Ureter (tissue), 1 donor: ENCODE measurements around the gene DEXI. TPM values are rescaled to one million over a fixed set of nuclear protein-coding genes. Genes with fewer than 3 reads are reported as not detected.
"Not testable (repeated sequence)": the region's sequence is repeated elsewhere in the genome, so short reads cannot be mapped to it uniquely, and the experiment has no call there.

Experiments used
- DNase-seq: peaks from one replicate; pipeline ENCODE4 v3.0.0-alpha.2; 2020; ENCODE audit warnings: low spot score
- total RNA-seq: library from RNA; stranded (reverse); gene quantifications from one replicate; pipeline ENCODE4 v1.2.4, GENCODE V29; 2023
- donor health status: DM: yes; HTN: yes; CAD: no.

The DEXI gene
- total RNA-seq, 1 donor from 2014 or later = 33.9 TPM

DNA sequence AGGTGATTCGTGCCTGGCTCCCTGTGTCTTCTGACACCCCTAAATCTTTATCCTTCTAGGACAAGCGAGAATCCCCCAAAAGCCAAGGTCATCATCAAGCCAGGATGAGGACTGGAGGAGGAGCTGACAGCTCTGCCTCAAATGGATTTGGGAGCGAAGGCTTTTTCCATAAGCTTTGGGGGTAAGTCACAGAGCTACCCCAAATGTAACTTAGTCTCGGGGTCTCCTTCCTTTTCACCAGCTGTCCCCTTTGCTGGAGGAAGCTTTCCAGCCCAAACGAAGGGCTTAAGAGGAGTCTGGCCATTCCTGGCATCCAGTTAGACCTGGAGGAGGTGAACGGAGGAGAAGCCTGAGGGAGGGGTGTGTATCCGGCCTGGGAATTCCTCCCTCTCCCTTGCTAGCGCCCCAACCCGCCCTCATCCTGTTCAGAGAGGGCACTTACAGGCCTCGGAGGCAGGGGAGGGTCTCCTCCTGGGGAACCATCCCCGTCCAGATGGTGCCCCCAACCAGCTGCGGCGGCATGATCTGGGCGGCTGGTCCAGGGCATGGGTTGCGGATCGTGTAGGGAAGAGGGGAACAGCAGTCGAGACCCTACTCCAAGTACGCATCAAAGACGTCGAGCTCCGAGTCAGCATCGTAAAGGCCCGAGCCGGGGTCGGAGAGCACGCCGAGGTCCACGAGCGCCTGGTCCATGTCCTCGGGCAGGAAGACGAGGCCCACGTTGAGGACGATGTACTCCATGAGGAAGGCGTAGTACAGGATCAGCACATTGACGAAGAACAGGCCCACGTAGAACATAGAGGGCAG, 938 bp downstream of the DEXI start:
- DNase-seq = no peak

DNA sequence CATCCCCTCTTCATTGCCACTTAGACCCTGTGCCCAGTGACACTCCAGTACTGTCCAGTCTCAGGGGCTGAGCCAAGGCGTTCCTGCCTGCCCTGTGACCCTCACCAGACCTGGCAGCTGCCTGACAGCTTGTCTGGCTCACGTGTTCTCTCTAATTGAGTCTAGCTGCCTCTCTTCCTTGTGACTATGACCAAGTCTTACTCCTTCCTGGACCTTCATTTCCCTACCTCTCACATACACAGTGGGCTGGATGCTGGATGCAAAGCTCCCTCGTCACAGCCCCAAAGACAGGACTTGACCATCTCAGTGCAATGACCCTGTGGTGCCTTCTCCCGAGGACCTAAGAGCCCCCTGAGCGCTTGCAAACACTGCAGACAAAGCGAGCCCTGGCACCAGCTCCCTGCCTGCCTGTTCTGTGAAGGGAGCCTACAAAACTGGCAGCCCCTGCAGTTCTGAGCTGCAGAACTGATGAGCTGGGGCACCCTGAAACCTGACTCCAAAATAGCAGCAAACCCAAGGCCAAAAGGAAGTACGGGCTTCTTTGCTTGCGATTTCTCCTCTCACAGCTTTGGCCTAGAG, 1.7 kb downstream of the DEXI start:
- DNase-seq = no peak

DNA sequence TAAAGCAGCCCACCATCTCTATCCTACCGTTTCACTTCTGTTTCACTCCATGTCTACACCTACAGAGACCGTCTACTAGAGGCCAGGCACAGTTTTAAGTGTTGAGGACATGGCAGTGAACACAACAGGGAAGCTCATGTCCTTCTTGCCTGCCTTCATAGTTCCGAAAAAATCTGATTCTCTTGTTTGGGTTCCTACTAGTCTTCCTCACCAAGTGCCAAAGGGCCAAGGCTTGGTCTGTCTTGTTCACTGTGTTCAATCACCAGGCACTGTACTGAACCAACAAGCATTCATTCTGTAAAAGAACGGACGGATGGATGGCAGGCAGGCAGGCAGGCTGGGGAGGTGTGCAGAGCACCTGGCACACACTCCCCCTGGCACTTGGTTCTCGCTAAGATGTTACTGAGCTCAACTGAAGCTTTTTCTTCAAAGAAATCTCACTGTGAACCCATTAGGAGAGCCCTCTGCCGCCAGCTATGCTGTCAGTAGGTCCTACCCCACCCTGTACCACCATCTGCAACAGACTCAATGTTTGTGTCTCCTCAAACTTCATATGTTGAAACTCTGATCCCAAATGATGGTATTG, 2.5 kb downstream of the DEXI start:
- DNase-seq = no peak

DNA sequence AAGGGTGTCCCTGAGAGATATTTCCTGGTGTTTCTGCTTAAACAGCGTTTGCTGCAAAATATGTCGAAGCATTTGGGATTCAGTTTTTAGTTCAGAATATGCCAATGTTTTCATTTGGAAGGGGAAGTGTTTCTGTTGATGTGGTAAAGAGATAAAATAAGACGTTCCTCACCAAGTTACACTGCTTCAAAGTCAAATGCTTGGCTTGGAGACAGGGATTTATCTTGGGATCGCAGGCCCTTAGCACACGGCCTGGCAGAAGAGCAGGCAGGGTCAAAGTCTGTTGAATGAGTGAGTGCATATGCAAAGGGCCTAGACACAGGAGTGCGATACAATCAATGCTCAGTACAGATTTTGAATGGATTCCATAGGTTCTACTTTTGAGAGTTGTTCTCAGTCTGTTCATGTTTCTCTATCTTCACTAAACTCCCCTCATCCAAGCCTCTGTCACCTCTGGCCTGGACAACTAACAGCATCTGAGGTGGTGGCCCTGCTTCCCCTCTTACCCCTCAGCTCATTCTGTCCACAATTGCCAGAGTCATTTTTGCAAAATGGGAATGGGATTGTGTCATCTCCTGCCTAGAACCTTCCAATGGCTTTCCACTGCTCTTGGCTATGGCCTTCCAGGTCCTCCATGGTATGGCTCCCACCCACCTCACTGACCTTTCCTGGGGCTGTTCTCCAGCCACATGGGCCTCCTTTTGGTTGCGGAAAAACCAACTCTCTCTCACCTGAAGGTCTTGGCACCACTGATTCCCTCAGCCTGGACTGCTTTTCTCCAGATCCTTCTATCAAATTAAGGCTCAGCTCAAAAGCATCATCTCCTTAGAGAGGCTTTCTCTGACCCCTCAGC, 3.2 kb downstream of the DEXI start:
- DNase-seq = no peak

DNA sequence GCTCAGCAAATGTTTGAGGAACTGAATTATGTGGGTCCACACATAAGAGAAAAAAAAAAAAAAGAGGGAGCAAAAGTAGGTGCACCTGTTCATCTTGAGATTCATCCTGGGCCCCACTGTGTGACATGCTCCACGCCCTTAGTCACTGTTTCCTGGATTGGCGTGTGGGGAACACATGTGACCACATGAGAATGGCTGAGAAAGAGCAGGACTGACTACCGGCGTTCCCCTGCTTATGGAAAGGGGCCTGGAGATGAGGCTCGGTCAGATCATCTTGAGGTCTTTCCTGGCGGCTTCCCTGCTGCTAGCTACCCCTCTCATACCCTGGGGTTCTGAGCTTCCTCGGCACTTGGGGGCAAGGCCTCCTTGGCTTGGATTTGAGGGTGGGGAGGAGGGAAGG, 3.9 kb downstream of the DEXI start:
- DNase-seq = no peak

DNA sequence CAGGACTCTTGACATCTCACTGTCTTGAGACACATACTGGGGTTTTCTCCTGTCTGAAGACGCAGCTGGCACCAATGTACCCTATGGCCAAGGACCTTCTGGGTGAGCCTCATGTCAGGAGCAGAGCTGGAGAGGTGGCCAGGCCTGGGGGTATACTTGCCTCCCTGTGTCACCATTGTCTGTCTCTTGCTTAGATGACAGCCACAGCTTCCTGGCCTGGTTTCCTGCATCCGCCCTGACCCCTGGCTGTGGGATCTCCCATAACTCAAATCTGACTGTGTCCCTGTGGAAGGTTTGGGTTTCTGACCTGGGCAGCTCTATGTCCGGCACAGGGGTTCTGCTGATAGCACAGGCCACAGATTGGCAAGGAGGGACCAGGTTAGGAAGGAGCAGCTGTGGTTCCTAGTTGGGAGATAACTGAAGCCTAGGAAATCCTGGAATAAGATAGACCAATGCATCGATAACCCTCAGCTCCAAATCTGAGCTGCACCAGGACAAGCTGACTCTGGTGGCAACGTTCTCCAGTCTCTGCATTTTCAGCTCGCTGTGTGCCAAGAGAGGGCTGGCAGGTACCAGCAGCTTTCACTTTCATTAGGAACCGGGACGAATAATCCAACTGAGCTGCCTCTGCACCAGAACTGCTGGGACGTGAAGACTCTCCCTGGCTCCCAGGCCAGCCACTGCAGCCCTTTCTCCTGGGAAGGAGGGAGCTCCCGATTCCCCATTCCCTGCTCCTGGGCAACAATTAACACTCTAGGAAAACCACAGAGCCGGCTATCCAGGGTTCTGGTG, 5.0 kb downstream of the DEXI start:
- DNase-seq = no peak

DNA sequence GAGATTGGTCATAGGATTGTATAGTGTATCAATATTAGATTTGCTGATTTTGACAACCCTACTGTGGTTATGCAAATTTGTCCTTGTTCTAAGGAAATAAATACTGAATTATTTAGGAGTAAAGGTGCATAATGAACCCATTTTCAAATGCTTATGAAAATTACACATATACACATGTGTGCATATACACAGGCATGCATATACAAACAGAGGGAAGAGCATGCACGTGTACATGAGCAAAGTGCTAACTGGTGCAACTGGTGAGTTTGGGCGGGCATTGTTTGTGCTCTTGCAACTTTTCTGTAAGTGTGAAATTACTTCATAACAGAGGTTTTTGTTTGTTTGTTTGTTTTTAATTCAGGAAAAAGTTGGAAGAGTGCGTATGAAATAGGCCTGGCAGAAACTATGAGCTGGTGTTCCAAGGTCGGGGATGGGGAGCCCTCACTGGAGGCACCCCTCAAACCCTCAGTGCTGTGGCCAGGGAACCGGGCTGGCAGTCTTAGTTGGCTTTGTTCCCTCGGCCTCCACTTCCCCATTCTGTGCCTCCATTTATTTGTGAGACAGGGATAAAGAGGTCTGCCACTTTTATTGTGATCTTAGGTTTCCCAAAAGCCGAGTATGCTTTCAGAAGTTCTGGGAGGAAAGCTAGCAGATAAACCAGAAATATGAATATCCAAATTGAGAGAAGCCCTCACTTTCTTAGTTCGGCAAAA, 5.8 kb downstream of the DEXI start:
- no peak for DNase-seq

DNA sequence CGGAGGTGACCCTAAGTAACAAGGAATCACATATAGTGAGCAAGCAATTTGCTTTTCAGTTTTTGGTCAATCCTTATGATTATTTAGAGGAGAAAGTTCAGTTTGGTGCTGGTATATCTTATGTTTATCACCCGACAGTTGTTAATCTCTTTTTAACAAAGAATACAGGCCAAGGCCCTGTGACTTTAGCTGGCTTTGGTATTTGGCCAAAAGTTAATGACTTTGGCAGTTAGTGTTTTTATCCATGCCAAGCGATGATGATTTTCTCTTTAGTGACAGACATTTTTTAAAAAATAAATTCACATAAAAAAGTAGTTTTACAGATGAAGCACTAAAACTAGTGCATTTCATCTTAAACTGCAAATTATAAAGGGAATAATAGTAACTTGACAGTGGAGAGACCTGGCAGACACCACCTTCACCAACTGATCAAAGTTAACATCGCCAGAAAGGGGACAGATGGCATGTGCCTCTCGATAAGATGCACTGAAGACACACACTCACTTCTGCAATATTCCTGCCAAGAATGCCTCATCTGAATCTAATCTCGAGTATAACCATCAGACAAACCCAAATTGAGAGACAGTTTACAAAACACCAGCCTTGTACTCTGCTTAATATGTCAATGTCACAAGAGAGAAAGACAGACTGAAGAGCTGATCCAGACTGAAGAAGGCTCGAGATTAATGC, 6.9 kb downstream of the DEXI start:
- DNase-seq = no peak

DNA sequence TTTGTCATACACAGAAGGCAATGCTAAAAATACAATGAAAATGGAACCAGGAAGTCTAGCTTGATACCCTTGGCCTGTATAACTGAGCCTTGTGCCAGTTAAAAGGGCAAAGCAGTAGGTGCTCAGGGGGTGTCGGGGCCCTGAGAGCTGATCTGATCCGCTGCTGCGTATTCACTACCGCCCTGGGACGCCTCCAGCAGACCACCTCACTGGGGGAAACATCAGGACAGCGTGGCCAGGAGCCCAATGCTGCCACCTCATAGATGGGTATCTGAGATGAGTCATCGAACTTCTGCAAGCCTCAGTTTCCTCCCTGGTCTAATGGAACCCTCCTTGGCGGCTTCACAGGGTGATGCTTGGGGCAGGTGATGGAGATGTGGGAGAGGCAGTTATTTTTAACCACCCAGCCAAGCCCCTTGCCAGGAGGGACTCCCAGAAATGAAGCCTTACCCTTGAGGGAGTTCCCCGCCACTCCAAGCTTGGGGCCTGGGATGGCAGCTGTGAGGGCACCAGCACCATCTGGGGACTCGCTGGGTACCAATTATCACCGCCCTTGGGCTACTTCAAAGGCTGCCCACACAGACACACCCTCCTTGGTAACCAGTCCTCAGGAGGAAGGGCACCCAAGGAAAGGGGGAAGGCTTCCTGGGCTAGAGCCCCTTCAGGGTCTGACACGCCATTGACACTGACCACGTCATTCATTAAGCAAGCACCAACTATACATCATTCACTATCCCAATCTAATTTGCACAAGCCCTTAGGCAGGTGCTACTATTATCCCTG, 7.8 kb downstream of the DEXI start:
- no peak for DNase-seq

DNA sequence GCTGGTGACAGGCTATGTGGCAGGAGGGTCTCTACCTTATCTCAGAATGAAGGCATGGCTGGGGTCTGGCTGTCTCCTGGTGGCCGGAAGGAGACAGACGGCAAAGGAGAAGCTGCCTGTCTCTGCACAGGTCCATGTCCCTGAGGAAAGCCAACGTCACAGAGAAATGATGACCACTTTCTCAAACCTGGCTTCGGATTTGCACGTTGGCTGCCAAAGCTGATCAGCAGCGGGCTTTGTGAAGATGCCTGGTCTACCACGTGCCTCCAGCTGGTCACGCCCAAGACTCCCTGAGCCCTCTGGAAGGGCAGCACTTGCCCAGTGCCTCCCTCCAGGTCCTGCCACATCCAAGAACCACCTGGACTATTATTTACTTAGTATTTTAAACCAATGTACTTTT, 8.4 kb downstream of the DEXI start:
- no peak for DNase-seq

DNA sequence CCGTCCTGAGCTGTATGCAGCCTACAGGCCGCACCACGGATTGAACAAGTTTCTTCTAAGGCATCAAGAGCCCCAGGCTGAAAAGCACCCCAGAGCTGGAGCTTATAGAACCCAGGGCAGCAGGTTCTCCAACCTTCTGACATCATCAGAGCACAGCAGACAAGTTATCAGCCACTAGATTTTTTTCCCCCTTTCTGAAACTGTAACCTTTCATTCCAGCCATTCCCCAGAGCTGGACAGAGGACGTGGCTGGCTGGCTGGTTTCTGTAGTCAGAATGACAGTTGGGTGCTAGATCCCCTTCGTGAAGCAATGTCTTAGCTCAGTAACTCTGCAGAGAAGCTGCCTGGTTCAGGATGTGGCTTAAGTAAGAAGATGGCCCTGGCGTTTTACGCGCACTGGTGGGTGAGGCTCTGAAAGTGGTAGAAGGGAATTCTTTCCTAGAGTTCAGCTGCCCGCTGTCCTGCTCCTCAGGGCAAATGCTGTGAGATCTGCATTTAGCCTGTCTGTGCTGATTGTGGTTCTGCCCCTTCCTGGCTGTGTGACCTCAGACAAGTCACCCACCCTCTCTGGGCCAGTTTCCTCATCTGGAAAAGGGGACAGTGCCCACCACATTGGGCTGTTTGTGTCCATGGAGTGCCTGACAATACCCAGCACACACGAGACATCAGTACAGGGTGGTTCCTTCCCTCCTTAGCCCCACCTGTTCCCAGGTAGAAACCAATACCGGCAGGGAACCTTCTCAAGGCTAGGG, 9.1 kb downstream of the DEXI start:
- DNase-seq = no peak

DNA sequence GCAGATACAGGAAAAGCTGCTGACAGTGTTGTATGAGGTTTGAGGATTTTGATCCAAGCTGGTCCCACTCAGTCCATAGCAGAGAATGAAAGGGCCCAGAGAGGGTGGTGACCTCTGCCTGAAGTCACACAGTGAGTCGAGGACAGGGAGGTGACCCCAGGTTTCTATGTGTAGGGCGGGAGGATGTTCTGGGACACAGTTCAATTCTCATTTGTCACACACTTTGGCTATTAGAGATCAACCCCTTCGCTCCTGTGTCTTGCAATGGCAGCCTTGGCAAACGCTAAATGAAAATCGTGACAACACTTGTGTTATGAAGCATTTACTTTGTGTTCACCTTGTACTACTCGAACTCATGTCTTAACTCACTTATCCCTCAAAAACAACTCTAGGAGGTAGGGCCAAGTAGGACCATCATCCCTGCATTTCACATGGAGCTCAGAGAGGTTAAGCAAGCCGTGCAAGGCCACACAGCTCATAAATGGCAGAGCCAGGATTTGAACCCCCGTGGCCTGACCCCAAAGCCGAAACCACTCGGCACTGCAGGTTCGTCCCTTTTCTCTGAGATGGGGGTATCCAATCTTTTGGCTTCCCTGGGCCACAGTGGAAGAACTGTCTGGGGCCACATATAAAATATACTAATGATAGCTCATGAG, 10.2 kb downstream of the DEXI start:
- no peak for DNase-seq

DNA sequence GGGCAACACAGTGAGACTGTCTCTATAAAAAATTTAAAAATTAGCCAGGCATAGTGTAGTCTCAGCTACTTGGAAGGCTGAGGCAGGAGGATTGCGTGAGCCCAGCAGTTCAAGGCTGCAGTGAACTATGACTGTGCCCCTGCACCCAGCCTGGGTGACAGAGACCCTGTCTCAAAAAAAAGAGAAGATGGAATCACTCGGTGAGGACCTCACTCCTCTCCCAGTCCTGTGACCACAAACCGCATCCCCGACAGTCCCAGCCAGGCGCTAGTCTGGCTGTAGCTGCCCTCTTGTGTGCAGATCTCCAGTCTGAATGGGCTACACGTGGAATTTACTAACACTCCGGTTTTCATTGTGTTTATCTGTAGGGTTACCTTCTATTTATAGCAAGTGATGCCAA, 11.1 kb downstream of the DEXI start:
- no peak for DNase-seq

DNA sequence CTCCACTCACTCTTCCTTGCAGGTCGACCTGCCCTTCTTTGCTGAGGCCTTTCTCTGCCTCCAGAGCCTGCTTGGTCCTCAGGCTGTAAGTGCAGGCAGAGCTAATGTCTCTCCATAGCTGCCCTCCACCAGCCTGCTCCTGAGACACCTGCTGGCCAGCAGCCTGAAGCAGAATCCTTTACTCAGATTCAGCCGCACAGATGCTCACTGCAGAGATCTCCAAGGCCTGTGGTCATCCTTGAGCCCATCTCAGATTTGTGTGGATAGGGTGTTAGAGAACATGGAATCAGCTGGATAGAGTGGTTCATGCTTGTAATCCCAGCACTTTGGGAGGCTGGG, 11.5 kb downstream of the DEXI start:
- DNase-seq = no peak

DNA sequence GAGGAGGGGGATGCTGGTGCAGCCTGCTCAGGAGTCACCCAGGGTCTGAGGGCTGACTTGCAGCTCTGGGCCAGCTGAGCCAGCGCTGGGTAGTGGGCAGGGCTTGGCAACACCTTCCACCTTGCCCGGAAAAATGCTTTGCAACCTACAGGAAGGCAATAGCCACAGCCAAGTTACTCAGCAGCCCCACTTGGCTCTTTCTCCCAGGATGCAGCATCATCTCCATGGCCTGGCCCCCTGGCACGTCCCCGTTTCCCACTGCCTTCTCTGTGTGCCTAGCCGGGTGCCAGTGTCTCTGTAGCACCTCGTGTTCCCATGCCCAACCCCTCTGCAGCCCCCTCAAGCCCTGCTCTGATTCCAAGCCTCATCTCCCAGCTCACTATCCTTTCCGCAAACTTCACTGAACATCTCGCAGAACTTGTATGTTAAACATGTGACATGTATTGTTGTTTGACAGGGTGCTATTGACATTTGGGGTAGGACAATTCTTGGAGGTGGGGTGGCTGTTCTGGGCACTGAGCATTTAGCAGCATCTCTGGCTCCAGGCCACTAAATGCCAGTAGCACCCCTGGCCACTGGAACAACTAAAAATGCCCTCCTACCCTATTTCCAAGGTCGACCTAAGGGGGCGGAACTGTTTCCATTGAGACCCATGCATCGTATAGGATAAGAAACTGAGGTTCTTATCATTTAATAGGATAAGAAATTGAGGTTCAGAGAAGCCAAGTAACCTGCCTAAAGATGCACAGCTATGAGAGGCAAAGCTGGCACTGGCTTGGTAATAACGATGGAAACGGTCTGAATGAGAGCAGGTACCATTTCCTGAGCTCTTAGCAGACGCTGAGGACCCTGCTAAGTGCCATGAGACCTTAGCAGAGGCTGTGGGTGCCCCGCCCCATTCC, 12.2 kb downstream of the DEXI start:
- no peak for DNase-seq

DNA sequence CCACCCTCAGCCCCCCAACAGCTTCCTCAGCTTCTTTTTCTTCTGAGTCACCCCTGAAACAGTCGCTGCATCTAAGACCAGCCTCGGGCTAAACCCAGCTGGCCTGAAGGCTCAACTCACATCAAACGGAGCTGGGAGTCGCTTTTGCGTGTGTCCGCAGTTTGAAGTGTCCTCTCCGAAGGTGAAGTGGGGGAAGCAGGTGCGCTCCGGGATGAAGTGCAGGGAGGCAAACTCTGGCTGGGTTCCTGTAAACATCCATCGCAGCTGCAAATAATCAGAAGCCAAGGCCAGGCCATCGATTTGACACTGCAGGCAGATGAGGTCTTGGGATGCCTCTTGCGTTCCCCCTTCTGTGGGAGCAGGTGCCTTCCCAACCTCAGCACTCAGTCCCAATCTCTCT, 13.2 kb downstream of the DEXI start:
- not testable (repeated sequence) for DNase-seq

DNA sequence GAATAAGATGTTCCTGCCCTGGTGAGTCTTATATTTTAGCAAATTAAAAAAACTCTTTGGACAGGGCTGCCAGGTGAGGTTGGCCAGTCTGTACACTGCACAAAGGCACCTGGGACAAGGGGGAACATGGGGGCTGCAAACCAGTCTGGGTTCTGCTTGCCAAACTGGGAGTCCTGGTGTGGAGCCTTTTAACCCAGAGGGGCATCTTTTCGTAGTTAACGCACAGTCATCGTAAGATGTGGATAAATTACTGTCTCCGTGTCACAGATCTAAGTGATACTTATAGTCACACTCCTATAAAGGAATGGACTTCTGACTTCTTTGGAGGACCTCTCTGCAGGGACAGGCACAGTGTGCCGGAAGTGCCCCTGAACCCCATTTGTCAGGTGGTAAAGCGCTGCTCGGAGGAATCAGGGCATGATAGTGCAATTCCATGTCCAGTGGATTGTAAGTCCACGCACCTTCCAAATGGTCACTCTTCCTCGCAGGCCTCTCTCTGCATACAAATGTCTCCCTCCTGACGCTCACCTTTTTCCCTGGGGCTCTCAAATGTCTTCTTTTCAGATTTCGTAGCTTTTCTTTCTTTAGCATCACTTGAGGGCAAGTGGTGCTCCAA, 14.7 kb downstream of the DEXI start:
- no peak for DNase-seq
